Jurkat, Clone E6-1 (cell line): ENCODE data around the gene YTHDF1.
A peak's percentile ranks its signal among the peaks of the same experiment; 100 is the strongest.

Experiments
- DNase-seq: peaks from one replicate; pipeline ENCODE4 v3.0.0-alpha.2; 2011; ENCODE audit warnings: low read depth, low spot score
- H3K4me3 ChIP-seq: 2 replicates; pipeline ENCODE4 v1.5.1; 2011; ENCODE audit warnings: mild to moderate bottlenecking, low read length, control low read depth, moderate library complexity

YTHDF1 gene

DNA sequence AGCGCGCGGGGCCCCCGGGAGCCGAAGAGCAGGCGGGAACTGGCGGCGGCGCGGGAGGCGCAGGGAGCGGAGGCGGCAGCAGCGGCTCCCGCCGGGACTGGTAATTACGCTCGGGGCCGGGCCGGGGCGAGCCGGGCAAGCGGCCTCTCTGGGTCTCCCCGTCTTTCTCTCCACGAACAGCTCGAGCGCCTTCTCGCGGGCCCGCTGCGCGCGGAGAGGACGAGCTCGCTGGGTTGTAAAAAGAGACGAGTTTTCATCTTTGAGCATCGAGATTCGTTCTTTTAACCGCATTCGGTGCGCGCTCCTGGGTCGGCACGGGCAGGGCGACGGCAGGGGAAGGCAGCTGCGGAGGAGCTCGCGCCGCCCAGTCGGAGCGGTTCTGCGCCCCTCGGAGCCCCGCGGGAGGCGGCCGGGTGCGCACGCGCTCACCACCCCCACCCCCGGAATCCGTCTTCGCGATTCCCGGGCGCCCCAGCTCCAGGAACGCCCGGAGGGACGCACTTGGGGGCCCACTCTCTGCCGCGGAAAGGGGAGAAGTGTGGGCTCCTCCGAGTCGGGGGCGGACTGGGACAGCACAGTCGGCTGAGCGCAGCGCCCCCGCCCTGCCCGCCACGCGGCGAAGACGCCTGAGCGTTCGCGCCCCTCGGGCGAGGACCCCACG is 38.0 kb downstream of the YTHDF1 start:
- DNase-seq, result no peak
- no peak overlapping the region for H3K4me3 ChIP-seq

- no peak overlapping the region for H3K4me3 ChIP-seq
- no peak for DNase-seq
Measured at GRCh38 chr20:63177134-63177784, 38.7 kb downstream of the YTHDF1 start.

DNA sequence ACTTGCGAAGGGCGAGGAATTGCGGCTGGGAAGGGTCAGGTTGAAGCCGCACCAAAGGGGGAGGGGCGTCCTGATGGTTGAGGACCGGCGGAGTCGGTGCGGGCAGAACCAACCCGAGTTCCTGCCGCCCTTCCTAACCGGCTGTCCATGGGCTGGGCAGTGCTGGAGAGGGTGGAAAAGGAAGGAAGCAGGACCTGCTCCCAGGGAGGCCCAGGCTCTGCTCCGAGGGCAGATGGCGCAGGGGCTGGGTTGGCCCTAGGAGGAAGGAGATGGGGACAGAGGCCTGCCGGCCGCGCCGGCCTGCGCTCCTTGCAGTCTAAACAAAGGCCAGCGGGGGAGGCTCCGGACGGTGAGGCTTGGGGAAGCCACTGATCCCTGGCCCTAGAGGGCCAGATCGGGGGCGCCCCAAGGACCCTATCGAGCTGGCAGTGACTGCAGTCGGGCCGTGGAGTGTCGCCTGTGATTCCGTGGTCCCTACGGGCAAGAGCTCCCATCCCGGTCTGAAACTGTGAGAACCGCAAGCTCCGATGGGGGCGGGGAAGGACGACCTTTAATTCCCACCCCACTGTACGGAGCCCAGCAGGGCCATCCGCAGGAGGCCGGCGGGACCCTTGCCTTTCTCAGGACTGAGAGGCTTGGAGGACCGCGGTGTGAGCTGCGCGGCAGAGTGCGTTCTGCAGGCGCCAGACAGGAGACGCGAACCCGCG is 39.4 kb downstream of the YTHDF1 start:
- no peak overlapping the region for H3K4me3 ChIP-seq
- DNase-seq, result no peak

- no peak overlapping the region for H3K4me3 ChIP-seq
- no peak for DNase-seq
Measured at GRCh38 chr20:63176034-63176426, 39.9 kb downstream of the YTHDF1 start.

GRCh38 chr20:63175038-63175895 is 40.7 kb downstream of the YTHDF1 start:
- no peak for DNase-seq
- H3K4me3 ChIP-seq, result no peak overlapping the region

DNA sequence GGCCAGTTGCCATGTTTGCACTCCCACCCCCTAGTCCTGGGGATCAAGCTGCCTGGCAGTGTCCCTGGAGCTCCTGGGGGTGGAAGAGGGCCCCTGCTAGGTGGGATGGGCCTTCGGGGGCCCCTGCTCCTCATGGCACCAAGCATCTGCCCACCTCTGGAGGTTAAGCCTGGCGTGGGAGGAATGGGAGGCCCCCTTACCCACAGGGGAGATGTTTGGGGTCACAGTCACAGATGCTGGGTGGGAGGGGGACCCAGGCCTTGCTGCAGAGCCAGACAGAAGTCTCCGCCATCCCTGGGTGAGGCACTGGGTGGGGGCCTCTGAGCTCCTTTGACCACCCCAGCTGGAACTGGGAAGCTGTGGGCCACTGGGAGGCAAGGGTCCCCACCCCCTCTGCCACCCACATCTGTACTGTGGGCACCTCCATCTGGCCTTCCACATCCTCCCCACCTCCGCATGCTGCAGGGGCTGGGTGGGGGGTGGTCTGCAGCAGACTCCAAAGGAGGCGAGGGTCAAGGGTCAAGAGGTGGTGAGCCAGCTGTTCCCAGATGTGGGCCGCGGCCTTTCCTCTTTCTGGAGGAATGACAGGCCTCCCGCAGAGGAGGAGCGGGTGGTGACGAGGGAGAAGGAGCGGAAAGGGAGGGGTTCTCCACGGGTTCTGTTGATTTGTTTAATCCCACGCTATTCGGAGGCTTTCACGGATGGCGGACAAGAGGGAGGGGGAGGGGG is 41.5 kb downstream of the YTHDF1 start:
- H3K4me3 ChIP-seq, result no peak overlapping the region
- no peak for DNase-seq

DNA sequence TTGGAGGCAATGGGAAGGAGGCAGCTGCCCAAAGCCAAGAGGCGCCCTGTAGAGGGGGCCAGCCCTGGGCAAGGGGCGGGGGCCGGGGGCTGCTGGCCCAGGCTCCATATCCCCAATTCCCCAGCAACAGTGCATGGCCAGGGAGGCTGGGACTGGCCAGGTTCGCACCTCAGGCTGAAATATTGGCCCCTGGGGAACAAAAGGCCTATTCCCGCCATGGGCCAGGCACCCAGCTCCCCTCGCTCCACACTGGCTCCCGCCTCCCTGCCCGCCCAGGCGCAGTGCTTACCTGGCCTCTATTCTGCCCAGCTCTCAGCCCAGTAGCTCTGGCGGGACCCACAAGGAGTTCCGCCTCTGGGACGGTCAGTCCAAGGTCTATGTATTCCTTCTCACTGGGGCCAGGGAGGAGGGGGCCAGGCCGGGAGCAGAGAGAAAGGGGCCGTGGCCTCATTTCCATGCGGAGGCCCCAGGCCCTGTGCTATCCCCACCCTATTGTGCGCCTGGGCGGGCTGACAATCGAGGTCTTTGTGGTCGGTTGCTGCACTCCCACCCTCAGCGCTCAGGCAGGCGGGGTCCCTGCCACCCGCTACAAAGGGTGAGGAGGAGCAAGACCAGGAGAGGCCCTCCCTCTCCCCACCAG is 42.3 kb downstream of the YTHDF1 start:
- H3K4me3 ChIP-seq, result no peak overlapping the region
- DNase-seq, result no peak

DNA sequence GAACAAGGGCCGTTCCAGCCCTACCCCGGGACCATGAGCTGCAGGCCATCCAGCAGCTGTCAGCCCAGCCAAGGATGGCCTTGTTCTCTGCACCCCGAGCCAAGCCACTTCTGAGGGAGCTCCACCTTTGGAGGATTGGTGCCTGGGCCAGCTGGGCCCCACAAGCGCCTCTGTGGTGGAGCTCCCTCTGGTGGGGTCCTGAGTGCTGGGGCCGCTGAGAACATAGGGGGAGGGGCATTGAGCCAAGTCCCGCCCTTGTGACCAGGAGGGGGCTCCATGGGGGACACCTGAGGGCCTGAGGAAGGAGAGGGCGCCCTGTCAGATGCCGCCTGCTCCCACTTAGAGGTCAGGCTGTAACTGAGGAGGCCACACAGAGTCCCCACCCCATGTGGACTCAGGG is 43.2 kb downstream of the YTHDF1 start:
- no peak overlapping the region for H3K4me3 ChIP-seq
- DNase-seq, result peak; percentile 28

GRCh38 chr20:63171991-63172390 is 43.9 kb downstream of the YTHDF1 start:
- H3K4me3 ChIP-seq, result no peak overlapping the region
- no peak for DNase-seq

GRCh38 chr20:63169681-63170080 is 46.2 kb downstream of the YTHDF1 start:
- no peak for DNase-seq
- no peak overlapping the region for H3K4me3 ChIP-seq

GRCh38 chr20:63168861-63169260 is 47.1 kb downstream of the YTHDF1 start:
- no peak for DNase-seq
- H3K4me3 ChIP-seq, result no peak overlapping the region

- no peak overlapping the region for H3K4me3 ChIP-seq
- DNase-seq, result no peak
Measured at GRCh38 chr20:63167918-63168520, 47.9 kb downstream of the YTHDF1 start.

- DNase-seq, result no peak
- no peak overlapping the region for H3K4me3 ChIP-seq
Measured at GRCh38 chr20:63167026-63167917, 48.7 kb downstream of the YTHDF1 start.

DNA sequence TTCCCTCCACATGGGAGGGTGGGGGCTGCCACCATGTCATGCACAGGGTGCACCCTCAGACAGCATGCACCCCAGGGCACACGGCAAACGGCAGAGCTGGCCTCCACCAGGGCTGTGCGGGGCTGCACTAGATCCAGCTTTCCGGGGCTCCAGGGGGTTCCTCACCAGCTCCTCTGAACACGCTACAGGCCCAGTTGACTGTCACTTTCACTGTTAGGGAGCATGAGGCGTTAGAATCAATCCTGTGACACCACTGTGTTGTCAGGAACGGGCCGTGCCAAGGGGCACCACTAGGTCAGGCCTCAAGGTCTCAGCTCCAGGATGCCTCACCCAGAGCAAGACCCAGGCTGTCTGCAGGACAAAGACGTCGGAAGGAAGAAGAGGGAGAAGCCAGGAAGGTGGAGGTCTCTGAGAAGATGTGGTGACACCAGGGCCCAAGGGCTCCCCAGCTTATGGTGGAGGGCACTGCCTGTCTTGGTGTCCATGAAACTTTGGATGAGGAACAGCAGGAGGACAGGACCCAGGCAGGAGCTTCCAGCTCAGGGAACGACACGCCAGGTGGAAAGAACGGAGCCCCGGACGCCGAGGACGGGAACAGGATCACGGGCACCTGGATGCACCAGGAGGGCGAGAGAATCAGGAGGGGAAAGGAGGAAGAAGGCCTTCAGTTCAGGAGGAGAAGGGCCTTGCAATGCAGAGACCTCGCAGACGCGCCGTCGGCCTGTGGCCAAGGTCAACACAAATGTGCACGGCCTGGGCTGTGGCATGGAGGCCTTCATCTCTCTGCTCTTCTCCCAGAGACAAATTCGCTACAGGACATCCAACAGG is 49.5 kb downstream of the YTHDF1 start:
- no peak for DNase-seq
- no peak overlapping the region for H3K4me3 ChIP-seq

GRCh38 chr20:63165356-63166192 is 50.4 kb downstream of the YTHDF1 start:
- no peak for DNase-seq
- no peak overlapping the region for H3K4me3 ChIP-seq
